PC-3 (cell line): ENCODE results near the gene HPCAL4.

ENCODE experiments used
- CTCF ChIP-seq: fragments of 300-600 bp; sonication (generic); conservative IDR thresholded peaks from 2 replicates; pipeline ENCODE4 v1.5.1; 2017; ENCODE audit warnings: antibody characterized with exemption, low read depth, mild to moderate bottlenecking, low read length
- EZH2 ChIP-seq: fragments of 300-600 bp; sonication (generic); IDR thresholded peaks from one replicate; pipeline ENCODE4 v1.6.1; 2017; ENCODE audit warnings: antibody characterized with exemption, mild to moderate bottlenecking, low read length; ENCODE audit not compliant: unreplicated experiment
- EZH2phosphoT487 ChIP-seq: fragments of 300-600 bp; sonication (generic); IDR thresholded peaks from 2 replicates; pipeline ENCODE4 v1.6.1; 2018; ENCODE audit warnings: mild to moderate bottlenecking, antibody characterized with exemption, low read length, borderline replicate concordance

GRCh38 chr1:39640861-39641260, 50.4 kb downstream of the HPCAL4 start:
- TF ChIP-seq CTCF (no peak), EZH2phosphoT487 (no peak), EZH2 (no peak)
